HG03045 (cell line): ENCODE results near the gene ASTN2.

Source experiments
- ATAC-seq: cut with Tn5 transposase; IDR thresholded peaks from one replicate; pipeline ENCODE4 v1.9.1; 2021; ENCODE audit warnings: mild to moderate bottlenecking, moderate library complexity; ENCODE audit not compliant: unreplicated experiment

Gene ASTN2

DNA sequence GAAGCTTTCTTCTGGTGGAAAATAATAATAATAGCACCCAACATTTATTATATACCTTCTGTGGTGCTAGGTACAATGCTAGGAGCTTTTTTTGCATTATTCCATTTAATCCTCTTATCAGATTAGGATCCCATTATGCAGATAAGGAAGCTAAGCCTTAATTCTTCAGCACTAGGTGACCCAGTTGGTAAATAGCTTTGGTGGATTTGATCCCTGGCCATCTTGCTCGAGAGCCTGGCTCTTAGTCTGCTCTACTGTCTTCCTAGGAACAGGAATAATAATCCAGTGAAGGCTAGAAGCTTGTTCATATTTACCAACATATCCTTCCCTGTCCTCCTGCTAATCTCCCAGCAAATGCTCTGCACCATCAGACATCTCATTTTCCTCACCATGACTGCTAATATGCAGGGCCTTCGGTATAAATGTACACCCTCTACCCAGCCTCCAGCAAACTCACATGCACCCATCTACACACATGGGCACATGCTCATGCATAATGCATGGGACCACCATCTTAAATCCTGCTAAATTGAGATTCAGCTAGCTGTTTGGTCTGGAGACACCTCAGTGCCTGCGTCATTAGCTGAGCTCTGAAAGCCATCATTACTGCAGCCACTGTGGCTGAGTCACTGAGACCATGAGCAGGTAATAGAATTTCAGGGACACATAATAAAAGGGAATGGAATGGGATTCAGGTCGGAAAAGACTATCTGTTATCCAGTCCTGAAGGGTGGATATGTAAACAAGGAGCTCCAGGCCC is 640.3 kb downstream of the ASTN2 start:
- ATAC-seq = no peak

DNA sequence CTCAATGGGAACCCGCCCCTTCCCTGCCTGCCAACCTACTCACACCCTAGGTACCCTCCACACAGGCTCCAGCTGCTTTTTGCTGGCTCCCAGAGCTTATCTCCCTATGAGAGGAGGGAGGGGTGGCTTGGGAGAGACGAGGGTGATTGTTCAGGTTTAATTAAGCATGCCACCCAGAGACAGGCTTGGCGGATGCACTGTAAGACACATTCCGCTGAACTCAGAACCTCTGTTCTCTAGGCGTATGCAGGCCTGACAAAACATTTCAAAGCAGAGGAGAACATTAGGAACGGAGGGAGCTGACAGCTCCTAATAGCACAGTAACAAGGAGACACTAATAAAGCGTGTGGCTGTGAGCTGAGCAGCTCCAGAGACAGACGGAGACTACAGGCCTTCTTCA is 647.6 kb downstream of the ASTN2 start:
- ATAC-seq = no peak

DNA sequence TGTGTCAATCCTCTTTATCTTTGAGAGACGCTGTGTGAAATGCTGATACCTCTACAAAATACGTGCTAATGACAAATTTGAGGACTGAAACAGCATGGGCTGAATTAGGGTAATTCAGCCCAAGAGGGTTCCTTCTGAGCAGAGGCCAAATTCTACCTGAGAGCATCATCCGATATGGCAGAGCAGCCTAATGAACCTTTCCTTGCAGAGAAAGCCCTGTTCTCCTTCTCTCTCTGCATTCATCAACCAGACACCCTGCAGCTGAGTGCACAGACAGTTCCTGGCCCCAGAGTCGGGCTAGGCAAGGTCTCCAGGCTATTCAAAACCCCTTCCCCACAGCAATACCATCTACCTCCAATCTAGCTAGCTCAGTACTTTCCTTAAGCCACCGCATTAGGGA is 649.8 kb downstream of the ASTN2 start:
- no peak for ATAC-seq

DNA sequence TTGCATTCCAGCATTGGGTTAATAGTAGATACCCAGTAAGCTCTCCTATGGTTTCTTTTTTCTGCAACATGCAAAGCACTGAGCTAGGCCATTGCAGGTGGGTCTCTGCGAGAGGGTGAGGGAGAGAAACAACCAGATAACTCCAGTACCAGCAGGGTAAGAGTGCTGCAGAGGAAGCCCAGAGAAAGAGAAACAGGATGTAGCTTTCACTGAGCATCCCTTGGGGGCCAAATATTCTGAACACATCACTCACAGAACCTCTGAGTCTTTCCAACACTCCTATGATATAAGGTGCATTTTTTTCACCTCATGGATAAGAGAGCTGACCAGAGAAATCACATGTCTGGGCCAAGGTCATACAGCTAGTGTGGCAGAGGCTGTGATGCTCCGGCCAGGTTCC is 651.1 kb downstream of the ASTN2 start:
- ATAC-seq = no peak

DNA sequence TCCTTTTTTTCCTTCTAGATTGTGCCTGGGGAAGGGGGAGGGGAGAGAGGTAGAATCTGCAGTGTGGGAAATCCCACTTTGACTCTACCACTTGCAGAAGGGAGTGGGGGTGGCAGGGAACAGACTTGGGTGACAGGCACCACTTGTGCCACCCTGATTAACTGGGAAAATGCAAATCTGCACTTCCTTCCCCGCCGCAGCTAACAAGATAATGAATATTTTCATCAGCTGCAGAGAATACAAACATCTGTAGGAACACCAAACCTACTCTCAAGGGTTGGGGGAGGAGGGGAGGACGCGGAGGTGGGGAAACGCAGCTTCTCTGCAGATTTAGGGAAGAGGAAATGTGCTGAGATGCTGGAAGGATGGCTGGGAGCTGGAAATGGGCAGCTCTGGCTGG is 654.2 kb downstream of the ASTN2 start:
- no peak for ATAC-seq

DNA sequence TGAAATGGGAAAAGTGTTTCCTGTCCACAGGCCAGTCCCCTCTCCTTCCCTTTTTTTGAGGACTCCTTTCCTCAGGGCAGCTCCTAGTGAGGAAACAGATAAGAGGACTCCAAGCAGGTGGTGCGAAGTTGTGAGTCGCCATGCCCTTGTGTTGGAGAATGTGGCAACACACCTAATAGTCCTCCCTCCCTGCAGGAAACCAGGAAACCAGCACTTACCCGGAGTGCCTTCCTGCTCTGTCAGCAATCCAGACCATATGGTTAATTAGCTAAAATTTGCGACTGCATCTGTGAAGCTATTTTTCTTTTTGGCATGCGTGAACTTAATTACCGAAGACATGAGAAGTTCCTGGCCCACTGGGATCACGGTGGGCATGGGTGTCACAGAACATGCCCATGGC is 657.8 kb downstream of the ASTN2 start:
- no peak for ATAC-seq

DNA sequence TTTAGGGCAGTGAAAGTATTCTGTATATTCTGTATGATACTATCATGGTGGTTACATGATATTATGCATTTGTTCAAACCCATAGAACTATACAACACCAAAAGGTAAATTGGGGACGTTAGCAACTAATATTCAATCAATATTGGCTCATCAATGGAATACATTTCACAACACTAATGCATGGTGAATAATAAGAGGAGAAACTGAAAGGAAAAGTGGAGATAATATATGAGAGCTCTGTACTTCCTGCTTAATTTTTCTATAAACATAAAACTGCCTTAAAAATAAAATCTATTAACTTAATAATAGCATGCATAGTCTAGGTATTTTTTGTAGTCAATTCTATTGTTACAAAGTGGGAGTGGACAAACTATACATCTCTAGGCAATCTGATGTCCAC is 661.5 kb downstream of the ASTN2 start:
- no peak for ATAC-seq

DNA sequence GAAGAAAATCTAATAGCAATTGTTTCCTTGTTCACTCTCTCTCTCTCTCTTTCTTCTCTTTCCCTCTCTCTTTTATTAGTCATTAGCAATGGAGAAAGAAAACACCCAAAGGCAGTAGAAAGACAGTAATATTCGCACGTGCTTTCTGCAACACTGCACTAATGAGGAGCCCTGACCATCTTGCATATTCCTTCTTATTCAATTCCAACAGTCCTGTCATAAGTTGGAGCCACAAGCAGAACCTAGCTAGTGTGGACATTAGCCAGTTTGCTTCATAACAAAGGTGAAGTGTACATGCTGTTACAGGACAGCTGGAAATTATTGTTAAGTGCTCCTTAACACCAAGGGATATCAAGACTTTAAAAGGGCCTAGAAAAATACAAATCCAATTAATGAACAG is 664.3 kb downstream of the ASTN2 start:
- no peak for ATAC-seq

DNA sequence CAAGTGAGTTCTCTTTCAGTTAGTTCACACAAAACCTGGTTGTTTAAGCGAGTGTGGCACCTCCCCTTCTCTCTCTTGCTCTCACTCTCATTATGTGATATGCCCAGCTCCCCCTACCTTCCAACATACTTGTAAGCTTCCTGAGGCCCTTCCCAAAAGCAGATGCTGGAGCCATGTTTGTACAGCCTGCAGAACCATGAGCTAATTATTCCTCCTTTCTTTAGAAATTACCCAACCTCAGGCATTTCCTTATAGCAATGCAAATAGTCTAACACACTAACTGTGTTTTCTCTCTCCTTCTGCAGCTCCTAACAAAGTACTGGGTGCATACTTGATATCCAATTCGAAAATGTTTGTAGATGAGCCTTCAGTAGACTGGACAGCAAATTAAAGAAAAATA is 665.1 kb downstream of the ASTN2 start:
- ATAC-seq = no peak

DNA sequence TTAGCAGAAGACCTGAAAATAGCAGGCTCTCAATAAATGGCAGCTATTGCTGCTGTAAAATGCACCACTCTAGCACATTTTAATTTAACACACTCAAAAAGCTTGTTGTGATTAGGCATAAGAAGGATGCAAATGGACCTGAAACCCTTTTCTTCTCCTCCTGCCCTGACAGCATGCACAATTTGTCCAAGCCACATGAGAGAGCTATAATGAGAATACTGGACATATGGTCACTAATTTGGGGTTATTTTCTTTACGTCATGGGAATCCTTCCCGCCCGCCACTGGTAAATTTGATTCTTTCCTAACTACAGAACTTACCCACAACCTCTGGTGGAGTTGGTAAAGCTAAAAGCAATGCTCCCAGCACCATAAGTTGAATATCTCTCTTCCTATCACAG is 665.7 kb downstream of the ASTN2 start:
- no peak for ATAC-seq

DNA sequence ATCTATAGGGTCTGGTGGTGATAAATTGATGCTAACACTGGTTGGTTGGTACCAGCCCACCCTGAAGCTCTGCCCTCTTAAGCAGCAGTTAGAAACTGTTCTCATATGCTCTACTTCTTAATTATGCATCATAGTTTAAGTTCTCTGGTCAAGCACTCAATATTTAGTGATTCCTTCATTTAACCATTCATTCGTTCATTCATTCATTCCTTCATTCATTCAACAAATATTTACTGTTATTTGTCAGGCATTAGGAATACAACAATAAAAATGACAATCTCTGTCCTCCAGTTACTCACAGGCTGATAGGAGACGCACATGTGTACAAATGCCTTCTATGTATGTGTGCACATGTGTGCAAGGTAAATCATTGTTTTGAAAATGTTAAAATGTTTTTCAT is 673.1 kb downstream of the ASTN2 start:
- no peak for ATAC-seq

DNA sequence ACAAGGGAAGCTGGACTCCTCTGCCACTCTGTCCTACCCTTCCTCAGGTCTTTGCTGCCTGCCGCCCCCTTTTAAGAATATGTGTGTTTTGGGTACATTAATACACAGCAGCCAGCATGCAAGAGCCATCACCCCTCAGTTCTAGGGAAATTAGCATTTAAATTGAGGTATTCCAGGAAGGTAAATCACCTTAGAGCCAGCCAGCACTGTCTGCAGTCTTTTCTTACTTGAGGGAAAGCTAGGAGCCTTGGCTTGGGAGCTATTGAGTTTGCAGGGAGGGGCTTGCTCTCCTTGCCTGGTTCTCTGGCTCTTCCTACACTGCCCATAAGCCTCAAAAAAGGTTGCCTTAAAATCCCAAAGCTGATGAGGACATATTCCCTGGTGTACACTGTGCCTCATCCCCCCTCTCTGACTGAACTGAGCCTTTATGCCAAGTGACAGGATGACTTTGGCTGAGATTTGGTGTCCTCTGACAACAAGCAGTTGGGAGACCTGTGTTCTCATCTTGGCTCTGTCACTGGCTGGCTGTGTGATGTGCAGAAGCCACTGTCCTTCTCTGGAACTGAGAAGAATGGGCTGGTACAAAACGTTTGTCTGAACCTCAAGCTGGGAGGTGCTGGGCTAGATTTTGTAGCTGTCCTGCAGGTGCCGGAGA is 673.6 kb downstream of the ASTN2 start:
- no peak for ATAC-seq

DNA sequence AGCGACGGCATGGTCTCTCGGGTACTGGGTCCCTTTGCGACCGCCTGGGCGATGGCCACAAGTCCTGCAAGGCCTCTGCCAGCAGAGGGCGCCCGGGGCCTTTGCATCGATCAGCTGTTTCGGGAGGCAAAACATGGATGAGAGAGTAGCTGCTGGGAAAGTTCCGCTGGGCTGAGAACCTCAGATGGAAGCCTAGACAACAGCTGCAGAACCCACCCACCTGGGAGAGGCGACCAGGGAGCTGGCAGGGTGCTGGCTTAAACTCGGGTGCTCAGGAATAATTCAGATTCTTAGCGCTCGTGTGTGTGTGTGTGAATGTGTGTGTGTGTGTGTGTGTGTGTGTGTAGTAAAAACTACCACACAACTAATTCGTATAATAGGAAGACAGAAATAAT is 677.7 kb downstream of the ASTN2 start:
- no peak for ATAC-seq

DNA sequence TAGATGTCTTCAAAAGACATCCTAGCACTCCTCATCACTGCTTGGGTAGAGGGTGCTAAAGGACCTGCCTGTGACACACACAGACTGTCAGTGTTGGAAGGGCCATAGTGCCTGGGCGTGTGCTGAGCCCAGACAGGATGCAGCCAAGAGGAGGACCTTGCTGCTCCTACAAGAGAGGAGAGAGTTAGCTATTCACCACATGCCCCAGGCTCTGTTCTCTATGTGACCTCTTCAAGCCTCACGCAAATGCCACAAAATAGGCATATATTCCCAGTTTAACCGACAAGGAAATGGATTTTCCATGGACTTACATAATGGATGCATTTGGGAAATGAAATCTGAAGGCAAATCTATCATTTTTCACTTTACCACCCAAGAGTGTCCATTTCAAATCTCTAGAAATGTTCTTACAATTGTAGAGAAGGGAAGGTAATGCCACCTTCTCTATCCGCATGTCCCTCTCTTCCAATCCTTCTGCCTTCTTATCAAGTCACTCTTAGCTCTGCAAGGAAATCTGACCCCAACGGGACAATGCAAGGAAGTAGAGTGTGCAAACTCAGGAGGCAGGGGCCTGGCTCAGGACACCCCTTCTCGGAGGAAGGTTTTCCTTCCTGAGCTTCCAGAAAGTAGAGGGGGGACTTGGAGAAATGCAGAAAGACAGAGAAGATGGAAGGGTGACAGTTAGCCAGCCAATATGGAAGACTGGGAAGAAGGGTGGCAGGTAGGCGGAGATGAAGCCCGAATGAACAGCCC is 678.3 kb downstream of the ASTN2 start:
- ATAC-seq = no peak

DNA sequence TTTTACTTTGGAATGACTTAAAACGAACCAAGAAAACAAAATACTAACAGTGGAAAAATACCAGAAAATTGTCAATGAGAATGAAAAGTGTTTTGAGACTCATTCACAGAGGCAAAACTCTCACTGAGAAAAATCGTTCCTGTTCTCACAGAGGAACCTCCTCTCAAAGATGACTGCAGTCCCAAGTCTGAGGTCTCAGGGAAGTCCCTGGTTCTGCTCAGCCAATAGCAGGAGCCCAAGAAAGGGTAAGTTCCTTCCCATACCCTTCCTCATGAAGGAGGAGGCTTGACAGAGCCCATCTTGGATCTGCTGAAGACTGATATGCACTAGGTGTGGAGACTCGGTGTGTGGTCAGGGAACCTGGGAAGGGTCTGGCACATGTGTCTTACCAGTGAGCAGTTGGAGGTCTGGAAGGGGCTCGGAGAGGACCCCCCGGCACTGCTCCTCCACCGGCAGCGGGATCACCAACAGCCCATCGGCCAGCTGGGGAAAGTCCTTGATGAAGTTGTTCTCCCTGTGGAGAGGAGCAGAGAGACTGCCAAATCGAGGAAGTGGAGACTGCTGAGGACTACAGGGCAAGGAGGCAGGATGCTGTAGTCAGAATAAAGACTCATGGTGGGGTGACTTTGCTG is 681.7 kb downstream of the ASTN2 start:
- ATAC-seq = no peak

DNA sequence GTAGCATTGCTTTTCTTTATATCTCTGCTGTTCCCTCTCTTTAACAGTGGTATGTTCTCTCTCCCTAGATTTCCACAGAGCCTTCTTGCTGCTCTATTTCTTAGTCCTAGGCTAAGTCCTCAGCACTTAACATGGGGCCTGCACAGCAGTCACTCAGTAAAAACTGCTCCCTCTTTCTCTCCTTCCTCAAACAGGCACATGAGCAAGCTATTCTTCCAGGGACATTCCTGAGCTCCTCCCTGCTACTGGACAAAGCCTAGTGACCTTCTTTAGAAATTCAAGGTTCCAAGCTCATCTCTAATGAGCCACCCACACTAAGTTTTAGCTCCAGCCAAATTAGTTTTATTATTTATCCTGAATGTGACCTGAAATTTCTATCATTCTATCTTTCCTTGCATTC is 688.3 kb downstream of the ASTN2 start:
- ATAC-seq = no peak

DNA sequence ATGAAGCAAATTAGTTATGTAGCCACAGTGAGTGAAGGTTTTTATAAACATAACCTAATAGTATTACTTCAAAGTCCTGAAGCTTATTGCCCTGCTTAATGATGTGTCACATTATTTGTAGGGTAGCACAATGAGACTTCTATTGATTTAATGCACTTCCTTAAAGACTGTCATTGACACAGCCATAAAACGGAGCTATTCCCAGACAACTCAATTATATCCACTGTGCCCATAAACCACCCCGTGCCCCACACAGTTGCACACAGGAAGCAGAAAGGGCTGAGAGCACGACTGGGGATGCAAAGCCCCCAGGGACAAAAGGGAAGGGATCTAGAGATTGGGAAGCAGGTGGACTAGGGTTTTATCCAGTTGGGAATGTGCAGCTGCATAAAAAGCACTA is 690.7 kb downstream of the ASTN2 start:
- ATAC-seq = no peak

DNA sequence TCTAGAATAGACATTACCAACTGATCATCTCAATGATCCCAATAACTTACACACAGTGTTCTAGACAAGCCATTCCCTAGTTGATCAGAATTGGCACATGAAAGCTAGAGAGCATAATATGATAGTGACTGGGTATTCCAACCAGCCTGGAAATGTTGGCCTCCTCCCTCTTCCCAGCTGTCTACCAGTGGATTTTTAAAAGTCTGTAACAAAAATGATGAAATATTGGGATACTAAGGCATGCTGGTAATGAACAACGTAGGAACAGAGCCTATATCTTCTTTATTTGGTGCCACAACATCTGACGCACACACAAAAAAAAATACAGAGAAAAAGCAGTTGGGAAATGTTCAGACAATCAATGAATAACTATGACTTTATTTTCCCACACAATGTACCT is 692.9 kb downstream of the ASTN2 start:
- no peak for ATAC-seq

DNA sequence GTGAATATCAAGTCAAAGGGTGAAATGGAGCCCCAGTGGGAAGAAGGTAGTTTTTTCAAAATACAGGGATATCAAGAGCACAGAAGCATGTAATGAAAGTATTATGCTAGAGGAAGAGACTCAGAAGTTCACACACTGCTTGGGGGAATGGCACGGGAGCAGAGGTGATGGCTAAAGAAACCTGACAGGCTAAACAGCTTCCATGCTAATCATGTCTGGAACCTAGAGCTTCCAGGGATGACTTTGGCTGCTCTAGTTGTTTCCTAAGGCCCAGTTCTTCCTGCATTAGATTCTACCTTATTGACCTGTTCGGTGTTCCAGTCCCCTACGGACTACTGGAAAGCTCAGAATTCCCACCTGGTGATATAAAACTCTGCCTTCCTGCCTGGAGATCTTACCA is 693.4 kb downstream of the ASTN2 start:
- no peak for ATAC-seq

DNA sequence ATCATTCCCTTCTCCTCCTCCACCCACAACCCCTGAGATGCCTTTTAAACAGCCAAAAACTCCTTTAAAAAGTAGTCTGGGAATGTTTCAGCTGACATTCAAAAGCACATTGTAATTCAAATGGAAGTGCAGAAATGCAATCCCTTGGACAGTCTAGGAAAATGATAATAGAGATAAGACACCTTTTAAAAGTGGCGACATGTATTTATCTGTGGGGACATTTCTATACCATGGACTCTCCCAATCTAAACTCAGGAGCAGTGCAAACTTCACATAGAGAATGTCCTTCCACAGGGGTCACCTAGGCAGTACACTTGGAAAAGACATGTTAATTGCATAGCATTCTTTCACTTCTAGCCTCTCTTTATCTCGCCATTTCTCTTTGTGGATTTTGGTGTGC is 694.7 kb downstream of the ASTN2 start:
- no peak for ATAC-seq

DNA sequence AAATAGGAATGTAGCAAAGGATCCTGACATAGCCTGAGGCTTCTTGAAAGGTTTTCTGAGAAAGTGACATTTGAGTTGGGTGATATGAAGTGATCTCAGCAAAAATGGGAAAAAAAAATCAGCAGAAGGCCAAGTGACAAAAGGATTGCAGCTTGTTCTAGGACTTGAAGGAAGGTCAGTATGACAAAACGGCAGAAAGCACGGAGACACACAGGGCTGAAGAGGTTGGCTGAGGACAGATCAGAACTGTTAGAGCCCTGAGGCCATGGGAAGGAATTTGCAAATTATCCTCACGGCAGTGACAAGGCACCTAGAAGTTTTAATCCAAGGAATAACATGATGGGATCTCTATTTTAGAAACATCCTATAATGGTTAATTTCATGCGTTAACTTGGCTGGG is 696.7 kb downstream of the ASTN2 start:
- ATAC-seq = no peak

DNA sequence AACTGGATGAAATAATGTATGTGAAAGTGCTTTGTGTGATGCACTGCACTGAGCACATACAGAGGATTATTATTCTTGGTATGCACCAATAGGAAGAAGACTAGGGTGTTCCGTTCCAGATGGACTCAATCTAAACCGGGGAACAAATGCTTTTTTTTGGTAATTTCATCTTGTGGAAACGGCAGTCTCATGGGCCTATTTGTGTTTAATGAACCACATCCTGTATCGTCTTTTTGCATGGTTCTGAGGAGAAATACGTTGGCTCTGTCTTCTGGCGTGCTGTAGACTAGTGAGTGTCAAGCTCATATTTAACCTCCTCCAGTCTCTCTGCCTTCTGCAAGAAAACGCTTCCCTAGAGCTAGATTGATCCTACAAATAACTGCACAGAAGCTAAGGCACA is 697.7 kb downstream of the ASTN2 start:
- no peak for ATAC-seq
